Putamen (tissue), 1 donor: ENCODE results near the gene PPOX.

Source experiments
- DNase-seq: peaks from one replicate; pipeline ENCODE4 v3.0.0-alpha.2; 2016; ENCODE audit warnings: low spot score

PPOX gene

DNA sequence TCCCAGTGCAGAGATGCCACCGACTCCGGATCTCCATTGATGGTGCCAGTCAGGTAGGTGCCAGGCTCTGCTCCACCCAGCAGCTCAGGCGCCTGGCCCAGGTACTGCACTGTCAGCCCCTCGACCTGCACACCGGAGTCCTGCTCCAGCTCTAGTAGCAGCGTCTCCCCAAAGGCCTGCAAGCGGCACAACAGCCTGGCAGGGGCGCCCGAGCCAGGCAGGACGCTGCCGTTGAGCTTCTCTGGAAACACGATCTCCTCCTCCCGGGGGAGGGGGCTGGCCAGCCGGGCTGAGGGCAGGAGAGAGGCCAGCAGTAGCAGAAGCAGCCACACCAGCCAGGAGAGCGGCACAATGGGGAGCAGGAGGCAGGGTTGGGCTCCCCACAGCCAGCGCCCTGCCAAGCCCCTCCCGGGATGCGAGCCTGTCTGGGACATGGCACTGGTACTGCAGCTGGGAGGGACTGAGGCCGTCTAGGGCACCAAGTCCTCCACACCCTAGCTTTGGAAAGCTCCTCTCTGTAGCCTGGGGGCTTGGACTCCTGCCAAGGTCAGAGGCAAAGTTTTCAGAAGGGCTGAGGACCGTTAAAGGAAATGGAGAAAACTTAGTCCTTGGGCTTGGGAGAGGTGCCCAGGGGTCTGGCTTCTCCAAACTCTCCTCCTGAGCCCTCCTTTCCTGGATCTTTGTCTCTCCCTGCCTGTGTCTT is 32.1 kb downstream of the PPOX start:
- DNase-seq: peak; percentile 57

DNA sequence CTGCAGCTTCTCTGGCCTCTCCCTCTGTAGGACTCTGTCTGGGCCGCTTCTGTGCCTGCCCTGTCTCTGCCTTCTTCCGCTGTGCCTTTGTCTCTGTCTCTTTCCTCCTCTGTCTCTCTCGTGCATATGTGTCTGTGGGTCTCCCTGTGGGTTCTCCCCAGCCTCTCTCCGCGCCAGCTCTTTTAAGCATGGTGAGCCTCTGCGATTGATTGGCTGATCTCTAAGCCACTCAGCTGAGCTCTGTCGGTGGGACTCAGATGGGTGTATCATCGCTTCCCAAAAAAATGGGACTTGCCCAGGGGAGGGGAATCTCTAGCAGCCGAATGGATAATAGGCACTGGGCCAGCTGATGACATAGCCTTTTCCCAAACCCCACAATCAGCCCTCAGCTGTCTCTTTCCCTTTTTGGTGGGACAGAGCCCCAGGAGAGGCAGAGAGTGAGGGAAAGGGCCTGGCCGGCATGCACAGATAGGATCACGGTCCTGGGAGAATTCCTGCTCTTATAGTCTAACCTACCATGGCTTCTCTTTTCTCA is 32.7 kb downstream of the PPOX start, which contains the start of gene ADAMTS4:
TSS of gene ADAMTS4 (minus strand) at position 158 of the 535 bp plus-strand sequence. CDS start 427 bp downstream, outside the sequence.
- peak; percentile 95 for DNase-seq

DNA sequence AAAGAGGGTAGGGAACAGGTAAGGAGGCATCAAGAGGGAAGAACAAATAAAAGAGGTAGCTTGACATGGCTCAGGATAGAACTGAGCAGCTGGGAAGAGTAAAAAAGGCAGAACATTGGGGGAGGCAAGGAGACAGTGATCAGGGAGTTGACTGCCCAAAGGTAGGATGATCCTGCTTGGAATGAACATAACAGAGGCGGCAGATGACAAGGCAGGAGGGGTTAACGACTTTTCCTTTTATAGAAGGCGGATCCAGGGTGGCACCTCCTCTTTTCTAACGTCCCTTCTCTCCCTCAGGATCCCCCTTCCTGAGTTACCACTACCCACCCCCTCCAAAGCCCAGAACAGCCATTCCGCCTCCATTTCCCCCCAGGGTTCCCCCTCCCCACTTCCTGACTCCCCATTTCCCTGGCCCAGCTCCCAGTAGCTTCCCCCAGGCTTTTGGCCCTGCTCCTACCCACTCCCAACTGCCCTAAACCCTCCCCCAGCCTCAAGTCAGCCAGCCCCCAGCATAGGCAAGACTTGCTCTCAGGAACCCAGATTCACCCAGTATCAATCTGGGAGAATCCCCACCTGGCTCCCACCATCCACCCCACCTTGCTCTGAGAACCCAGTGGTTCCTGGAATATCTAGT is 33.4 kb downstream of the PPOX start:
- DNase-seq: no peak

DNA sequence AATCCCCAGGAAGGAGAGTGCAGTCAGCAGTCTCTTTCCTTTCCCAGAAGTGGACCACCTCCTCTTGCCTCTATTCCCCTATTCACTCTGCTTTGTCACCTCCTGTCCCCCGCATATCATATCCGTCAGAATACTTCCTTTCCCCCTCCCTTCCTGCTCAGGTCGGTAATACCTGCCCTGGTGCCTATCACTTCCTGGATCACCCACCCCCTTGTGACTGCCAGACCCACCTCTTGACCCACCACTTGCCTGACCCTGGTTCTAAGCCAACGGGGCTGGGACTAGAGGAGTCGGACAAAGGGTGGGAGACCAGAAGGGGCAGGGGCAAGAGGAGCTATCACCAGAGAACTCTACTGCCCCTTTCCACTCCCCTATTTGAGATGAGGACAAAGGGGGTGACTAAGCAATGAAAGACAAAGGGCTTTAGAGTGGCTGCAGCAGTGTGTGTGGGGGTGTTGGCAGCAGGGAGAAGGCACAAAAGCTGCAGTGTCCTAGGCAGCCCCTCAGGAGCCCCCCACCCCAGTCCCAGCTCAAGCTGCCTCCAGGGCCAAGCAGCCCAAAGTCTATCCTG is 34.3 kb downstream of the PPOX start:
- peak; percentile 94 for DNase-seq

DNA sequence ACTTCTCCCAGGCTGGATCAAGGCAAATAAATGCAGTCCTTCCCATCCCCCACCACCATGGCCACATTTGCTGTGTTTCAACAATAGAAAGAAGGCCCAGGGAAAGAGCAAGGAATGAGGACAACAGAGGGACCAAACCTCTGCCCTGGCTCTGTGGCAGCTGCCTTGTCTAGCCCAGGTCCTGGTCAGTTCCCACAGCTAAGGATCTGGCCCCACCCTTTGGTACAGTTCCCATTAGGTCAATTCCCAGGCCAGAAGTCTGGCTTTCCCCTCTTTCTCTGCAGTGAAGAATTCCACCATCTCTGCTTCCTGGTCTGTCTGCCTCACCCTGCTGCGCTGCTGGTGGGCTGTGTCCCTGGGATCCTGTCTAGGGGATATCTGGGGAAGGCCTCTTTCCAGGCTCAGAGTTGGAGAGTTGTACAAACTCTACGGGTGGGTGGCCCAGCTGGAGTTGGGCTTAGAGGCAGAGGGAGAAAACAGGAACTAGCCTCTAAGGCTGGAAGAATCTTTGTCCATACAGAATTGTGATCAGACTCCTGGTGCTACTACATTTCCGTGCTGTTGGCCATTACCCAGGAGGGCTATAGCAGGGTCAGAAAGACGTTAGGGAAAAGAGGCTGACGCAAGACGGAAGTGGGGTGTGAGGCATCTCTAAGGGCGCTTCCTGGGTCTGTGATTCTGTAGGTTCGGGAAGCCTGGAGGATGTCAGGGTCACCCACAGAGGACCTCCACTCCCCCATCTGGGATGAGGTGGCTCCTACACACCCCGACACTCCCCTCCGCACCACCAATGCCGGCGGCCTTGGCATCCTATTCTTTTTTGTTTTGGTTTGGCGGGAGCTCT is 35.0 kb downstream of the PPOX start:
- peak; percentile 61 for DNase-seq

DNA sequence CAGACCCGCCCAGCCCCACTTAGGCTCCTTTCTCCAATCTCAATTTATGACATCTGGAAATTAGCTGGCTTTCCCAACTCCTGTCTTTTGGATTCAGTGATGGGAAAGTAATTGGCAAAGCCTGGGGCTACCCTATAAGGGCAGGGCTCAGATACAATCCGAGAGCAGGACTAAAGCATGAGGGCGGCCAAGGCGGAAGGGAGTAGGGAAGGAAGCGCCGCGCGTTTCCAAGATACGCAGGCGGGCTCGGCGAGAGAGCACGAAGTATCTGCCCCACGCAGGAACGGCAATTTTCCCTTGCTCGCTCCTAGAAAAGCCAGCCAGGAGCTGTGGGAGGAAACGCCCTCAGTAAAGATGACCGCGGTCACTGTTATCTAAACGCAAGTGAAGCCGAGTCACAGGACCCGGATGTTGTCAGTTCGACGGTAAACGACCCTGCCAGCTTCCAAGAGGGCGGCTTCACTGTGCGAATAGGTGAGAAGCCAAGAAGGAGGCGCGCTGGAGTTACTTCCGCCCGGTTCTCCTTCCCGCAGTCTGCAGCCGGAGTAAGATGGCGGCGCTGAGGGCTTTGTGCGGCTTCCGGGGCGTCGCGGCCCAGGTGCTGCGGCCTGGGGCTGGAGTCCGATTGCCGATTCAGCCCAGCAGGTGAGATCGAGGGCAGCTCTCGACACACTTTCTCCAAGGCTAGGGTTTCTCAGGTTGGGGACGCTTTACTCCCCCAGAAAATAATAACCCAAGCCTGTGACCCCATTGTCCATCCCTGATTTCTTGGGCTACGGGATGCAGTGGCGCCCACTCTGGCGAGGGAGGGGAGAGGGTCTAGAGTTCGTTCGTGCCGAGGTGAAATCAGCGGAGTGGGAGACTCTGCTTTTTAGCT is 35.8 kb downstream of the PPOX start, which contains the start of gene NDUFS2:
TSS of gene NDUFS2 (plus strand) at position 532 of the 877 bp plus-strand sequence. CDS start at position 551, 19 bp downstream.
- DNase-seq: peak; percentile 99

DNA sequence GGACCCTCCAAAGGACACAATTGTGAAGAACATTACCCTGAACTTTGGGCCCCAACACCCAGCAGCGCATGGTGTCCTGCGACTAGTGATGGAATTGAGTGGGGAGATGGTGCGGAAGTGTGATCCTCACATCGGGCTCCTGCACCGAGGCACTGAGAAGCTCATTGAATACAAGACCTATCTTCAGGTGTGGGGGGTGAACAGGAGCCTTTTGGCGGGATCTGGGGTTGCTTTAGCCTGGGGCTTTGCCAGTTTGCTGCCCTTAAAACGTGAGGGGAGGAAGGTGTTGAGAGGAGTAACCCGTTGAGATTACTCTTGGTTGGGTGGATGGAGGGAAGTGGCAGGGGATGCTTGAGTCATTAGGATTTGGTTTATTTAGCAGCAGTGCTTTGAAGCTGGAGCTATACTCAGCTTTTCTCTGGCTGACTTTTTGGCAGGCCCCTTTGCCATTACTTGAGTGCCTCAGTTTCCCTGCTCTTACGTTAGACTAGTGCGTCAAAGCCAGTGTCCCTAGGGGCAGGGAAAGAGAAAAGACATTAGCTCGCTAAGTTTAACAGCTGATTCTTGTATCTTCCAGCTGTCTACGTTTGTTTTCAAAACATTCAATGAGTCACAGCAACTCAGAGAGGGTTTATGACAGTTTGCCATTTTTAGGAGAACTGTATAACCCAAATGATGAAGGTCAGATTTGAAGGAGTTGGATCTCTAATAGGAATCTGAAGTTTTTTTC is 40.4 kb downstream of the PPOX start:
- DNase-seq: no peak

DNA sequence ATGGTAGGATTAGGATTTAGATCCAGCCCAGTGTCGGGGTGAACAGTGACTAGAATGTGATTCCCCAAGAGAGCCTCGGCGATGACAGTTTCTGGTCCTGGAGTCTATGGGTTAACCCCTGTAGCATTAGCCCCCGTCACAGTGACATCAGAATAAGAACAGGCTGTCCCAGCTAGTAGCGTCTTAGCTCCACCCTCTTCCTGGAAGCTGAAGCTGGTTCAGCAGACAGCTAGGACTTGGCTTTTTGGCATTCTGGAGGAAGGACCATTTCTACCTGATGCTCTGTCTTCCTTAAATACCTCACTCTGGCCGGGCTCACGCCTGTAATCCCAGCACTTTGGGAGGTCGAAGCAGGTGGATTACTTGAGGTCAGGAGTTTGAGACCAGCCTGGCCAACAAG is 40.9 kb downstream of the PPOX start:
- no peak for DNase-seq

DNA sequence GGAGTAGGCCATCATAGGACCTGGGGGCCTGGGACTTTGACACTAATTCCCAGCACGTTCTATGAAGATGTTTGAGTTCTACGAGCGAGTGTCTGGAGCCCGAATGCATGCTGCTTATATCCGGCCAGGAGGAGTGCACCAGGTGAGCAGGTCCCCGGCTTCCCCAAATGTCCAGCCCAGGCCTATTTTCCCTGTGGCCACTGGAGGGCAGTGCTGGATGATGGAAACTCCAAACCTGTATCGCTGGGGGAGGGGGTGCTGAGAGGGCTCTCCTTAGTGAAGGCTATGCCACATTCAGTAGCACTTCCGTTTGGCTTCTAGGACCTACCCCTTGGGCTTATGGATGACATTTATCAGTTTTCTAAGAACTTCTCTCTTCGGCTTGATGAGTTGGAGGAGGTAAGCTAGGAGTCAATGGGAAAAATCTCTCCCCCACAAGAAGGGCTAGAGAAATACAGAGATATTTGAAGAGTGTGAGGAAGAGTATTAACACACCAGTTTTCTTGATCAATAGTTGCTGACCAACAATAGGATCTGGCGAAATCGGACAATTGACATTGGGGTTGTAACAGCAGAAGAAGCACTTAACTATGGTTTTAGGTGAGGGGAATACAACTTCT is 43.7 kb downstream of the PPOX start:
- no peak for DNase-seq

DNA sequence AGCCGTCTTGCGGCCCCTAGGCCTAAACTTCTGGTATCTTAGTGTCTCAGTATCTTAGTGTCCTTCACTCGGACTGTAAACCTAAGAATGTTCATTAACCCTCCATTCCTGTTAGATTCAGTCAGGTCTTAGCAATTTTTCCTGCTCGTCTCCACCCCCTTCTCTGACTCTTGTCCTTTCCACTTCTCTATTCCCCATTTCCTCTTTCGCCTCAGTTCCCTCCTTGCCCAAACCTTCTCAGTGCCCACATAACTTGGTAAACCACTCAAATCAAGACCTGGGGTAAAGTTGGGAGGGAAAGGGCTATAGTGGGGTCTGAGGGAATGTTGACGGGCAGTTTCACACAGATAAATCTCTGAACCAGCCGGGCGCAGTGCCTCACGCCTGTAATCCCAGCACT is 48.1 kb downstream of the PPOX start:
- no peak for DNase-seq

DNA sequence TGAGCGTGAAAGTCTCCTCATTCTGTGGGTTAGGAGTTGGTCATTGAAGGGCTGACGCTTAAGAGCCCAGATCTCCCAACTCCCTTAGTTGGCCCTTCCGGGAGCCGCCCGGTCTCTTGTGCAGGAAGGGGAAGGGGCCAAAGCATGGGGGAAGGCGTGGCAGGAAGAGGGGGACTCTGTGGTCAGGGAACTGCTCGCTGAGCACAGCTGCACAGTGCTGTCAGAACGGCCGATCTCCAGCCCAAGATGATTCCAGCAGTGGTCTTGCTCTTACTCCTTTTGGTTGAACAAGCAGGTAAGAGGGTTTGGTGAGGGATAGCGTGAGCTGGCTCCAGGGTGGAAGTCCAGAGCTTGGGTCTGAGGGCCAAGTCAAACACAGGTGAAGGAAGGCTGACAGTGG is 48.9 kb downstream of the PPOX start, which contains the start of gene FCER1G:
TSS of gene FCER1G (plus strand) at position 220 of the 400 bp plus-strand sequence. CDS start at position 247, 27 bp downstream.
- DNase-seq: no peak

DNA sequence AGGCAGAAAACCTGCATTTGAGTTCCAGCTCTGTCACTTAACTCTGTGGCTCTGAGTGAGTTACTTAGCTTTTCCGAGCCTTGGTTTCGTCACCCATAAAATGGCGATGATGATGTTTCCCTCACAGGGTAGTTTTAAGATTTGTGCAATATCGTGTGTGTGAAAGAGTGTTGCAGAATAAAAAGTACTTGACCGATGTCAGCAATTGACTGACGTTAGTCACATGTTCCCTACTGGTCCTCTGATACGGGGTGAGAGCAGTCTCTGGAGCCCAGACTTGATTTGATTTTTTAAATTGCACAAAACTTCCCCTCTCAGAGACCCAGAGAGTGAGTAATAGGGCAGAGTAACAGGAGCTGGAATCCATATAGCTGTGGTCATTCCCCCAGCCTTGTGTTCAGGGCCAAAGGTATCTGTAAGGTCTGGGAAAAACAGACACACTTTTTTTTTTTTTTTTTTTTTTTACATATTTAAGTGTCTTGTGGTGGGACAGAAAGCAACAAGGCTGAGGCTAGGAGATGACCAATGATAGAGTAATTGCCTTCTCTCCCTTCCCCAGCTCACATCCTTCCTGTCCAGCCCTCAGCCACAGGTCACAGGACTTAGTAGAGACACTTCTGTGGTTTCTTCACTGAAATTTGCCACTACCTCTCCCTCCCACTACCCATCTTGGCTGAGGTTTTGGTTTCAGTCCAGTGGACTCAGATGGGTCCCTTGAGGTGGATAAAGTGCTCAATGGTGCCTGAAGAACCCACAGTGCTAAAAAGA is 50.9 kb downstream of the PPOX start:
- no peak for DNase-seq

DNA sequence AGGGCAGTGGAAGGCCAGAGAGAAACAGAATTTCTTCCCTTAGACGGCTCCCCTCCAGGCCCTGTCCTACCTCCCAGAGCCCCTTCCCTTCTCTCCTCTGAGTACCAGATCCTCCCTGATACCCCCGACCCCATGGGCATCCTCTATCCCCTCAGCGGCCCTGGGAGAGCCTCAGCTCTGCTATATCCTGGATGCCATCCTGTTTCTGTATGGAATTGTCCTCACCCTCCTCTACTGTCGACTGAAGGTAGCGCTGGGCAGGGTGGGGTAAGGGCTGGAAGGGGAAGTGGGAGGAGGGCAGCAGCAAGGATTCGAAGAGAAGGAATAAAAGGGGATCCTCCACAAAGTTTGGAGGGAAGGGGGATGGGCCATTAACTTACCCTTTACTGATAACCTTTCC is 51.6 kb downstream of the PPOX start:
- no peak for DNase-seq

DNA sequence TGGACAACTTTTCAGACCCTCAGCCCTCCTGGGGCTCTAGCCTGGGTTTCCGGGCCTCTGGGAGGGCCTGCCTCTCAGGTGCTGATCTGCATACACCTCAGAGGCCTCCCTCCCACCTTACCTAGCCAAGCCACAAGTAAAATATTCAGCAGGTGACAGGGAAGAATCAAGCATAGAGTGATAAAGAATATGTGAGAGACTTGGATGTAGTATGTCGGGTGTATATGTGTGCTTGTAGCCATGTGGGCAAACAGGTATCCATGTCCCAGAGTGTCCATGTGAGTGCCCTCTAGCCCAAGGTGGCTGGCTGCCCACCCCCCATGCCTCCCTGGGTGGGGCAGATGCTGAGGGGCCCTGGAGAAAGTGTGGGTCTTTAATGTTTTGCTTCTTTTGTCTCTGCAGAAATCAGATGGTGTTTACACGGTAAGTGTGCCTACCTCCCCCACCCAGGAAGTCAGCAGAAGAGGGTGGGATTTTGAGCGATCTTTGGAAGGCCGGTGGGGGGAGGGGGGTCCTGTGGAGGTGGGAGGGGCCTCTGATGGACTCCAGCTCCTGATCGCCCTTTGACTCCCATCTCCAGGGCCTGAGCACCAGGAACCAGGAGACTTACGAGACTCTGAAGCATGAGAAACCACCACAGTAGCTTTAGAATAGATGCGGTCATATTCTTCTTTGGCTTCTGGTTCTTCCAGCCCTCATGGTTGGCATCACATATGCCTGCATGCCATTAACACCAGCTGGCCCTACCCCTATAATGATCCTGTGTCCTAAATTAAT is 52.3 kb downstream of the PPOX start:
- DNase-seq: no peak

DNA sequence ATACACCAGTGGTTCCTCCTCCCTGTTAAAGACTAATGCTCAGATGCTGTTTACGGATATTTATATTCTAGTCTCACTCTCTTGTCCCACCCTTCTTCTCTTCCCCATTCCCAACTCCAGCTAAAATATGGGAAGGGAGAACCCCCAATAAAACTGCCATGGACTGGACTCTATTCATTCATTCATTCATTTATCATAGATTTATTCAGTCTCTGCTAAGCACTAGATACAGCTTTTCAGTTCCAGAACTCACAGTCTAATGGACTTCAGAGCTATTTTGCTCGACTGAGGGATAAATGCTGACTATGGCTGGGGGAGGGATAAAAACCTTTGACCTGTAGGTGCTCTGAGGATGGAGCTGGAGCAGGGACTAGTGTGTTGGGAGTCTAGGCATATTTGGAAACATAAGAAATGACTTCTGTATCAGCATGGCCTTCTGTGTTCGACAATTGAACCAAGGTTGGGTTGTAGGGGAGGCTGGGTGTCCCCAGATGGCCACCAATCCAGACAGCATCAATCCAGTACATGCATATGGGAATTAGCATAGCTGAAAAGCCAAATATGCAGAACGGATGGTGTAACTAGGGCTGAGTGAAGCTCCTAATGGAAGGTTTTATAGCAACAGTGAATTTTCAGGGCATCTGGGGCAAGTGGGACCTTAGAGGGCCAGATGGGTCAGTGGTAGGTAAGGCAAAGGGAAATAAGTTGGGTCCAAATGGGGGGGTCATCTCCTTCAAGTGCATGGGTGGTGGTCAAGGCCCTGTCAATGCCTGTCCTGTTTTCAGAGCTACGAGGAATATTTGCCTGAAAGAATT is 53.1 kb downstream of the PPOX start:
- DNase-seq: no peak

DNA sequence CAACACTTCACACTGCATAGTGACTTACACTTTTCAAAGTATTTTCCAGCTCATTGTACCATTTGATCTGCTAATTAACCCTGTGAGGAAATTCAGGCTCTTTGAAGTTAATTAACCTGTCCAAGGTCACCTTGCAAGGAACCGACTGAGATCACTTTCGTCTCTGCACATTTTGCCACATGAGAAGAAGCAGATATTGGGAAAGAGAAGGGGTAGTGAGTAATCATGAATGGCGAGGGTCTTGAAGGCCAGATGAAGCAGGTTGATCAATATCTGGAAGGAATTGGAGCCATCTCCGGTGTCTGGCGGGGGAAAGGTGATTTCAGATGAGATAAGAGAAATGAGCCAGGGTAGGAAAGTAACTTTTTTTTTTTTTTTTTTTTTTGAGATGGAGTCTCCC is 53.8 kb downstream of the PPOX start:
- DNase-seq: no peak
